Fibroblast of upper back skin (primary cell): ENCODE results near the gene CCR3.
"Not testable (repeated sequence)": the region's sequence is repeated elsewhere in the genome, so short reads cannot be mapped to it uniquely, and the experiment has no call there.

Source experiments
- DNase-seq: peaks from one replicate; pipeline ENCODE4 v3.0.0-alpha.2; 2013

The CCR3 gene

DNA sequence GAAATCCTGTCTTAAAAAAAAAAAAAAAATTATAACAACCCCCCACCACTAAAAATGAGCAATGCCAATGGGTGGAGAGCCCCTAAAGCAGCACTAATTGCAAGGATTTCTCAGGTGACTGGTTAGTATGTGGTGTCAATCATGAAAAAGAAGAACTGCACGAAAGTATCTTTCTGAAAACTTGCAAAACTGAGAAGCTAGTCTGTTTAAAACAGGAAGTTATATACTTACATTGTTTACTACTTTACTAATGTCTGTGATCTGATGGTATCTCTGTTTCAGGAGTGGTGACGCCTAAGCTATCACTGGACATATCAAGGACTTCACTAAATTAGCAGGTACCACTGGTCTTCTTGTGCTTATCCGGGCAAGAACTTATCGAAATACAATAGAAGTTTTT, at the start of gene CCR3:
Gene CCR3 (plus strand): TSS at position 341 of the 400 bp plus-strand sequence. CDS start 22,699 bp downstream, outside the sequence.
- no peak for DNase-seq

DNA sequence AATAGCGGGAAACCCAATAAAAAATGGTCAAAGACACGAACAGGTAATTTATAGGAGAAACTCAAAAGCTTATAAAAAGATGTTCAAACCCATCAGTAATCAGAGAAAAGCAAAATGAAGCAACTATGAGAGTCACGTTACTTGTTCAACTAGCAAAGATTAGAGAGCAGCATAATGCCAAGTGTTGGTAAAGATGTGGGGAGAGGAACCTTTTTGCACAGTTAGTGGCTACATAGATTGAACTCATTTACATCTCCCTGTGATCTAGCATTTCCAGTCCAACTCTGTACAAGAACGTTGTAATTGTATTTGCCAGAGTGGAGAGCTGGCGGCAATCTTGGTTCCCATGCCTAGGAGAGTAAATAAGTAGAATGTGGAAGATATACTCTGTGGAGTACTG, 49.3 kb upstream of the CCR3 start:
- DNase-seq = no peak

DNA sequence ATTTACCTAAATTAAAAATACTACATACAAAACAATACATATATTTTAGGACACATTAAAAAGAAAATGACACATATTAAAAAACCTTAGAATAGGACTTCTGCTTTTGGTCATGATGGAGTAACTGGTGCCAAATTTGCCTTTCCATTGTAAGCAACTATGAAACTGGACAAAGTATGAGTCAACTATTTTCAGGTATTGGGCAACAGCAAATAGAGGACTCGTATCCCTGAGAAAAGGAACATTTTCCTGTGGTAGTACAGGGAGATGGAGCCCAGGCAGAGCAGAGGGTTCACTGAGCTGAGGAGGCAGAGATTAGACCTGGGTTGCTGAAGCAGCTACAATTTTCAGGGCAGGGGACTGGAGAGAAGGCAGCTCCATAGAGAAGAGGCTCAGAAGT, 48.8 kb upstream of the CCR3 start:
- no peak for DNase-seq

DNA sequence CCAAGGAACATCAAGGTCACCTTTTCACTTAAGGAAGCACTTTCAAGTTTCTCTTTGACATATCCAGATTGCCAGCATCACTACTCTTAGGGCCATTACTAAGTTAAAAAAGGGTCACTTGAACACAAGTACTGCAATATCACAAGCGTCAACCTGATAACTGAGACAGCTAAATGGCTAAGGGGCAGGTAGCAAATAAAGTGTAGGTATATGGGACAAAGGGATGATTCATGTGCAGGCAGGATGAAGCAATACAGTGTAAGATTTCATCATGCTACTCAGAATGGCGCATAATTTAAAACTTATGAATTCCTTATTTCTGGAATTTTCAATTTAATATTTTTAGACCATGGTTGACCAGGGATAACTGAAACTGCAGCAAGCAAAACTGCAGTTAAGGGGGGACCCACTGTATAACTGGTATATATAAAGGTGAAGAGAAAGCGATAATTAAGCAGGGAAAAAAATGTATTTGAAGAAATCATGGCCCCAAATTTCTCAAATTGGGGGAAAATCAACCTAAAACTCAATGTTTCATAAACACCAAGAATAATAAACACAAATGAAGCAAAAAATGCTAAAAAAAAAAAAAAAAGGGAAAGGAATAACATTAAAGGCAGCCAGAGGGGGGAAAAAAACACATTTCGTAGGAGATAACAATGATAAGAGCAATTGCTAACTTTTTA, 47.2 kb upstream of the CCR3 start:
- DNase-seq = no peak

DNA sequence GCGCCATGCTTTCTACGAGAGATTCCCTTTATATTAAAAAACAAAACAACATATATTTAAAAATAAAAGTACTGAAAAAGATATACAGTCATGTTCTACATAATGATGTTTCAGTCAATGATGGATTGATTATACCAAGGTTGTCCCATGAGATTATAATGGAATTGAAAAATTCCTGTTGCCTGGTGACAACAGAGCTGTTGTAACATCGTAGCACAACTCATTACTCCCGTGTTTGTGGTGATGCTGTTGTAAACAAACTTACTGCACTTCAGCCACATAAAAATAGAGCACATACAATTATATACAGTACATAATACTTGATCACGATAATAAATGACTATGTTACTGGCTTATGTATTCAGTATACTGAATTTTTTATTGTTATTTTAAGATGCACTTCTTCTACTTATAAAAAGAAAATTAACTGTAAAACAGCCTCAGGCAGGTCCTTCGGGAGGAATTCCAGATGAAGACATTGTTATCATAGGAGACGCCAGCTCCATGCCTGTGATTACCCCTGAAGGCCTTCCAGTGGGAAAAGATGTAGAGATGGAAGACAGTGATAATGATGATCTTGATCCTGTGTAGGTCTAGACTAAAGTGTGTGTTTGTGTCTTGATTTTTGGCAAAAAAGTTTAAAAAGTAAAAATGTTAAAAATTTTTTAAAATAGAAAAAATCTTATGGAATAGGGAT, 45.9 kb upstream of the CCR3 start:
- no peak for DNase-seq

DNA sequence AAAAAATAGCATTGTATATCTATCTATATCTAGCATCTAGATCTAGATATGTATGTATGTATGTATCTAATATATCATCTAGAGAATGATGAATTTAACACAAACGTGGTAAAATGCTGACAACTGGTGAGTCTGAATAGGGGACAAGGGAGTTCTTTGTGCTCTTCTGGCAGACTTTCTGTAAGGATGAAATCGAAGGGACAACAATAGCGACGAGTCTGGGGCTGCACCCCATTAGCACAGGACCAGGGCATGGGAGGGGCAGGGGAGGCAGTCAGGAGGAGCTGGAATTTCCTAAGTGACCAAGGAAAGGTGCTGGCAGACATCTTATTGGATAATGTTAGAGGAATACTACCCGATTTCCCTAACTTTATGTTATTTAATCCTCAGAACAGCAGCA, 42.0 kb upstream of the CCR3 start:
- DNase-seq = no peak

DNA sequence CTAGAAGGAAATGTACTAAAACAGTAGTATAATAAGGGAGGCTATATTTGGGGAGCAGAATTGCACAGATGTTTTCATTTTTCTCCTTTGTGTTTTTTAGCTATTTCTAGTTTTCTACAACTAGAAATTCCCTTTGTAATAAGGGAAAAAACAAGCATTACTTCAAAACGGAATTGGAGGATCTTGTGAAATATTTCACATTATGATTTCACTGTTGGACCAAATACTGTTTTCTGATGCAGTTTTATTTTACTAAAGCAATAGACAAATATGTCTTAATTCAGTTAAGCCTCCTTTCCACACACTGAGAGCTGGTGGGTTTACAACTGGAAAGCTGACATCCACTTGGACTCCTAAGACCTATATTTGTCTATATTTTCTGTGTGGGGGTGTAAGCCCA, 41.5 kb upstream of the CCR3 start:
- no peak for DNase-seq

DNA sequence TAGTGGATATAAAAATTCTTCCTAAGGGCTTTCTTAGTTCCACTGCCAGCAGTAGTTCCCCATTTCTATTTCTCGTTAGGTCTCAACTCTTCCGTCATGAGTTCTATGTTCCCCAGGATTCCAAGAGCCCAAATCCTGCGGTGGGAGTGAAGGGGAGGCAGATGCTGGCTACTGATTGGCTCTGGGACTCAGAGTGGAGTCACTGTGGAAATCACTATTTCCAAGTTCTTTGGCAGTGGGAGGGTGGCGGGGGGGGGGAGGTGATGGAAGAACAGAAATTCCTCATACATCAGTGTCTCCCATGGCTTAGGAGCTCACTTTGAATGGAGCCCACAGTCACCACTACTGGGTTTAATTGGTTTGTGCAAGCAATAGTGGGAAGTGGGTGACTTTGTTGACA, 39.7 kb upstream of the CCR3 start:
- DNase-seq = no peak

DNA sequence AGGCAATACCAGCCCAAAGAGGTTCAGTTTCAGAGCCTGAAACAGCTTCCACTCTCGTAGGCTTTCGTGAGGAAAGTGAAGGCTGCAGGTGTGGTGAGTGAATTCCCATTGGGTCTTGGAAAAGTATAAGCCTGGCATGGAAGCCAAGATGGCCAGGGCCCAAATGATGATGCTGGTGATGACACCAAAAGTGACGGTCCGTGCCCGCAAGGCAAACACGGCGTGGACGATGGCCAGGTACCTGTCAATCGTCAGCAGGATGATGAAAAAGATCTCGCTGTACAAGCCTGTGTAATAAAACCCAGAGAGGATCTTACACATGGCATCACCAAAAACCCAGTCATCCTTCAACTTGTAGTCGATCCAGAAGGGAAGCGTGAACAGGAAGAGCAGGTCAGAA, 38.6 kb upstream of the CCR3 start:
- DNase-seq = no peak

DNA sequence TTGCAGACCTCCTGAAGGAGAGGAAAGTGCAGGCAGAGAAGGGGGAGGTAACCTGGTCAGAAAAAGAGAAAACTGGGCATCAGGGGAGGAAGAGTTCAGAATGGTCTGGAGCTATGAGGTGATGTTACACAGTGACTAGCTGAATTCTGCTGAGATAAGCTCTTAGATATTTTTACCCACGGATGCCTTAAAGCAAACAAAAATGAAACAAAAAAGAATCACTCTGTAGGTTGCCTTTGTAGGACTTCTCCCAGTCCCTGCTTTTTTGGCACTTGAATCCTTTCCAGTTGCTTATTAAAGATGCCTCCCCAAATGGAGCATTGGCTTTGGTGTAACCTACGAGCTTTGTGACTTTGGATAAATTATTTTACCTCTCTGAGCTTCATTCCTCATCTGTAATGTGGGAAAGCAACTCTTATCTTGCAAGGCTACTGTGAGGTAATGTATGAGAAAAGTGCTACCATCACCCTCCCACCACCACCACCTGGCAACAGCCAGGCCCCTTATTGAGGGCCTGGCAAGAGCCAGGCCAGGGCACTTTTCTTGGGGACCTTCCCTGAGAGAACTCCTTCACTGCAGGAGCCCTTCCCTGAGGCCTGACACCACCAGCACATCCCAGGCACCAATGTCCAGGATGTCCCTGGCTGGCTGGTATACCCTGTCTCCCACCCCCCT, 36.8 kb upstream of the CCR3 start:
- no peak for DNase-seq

DNA sequence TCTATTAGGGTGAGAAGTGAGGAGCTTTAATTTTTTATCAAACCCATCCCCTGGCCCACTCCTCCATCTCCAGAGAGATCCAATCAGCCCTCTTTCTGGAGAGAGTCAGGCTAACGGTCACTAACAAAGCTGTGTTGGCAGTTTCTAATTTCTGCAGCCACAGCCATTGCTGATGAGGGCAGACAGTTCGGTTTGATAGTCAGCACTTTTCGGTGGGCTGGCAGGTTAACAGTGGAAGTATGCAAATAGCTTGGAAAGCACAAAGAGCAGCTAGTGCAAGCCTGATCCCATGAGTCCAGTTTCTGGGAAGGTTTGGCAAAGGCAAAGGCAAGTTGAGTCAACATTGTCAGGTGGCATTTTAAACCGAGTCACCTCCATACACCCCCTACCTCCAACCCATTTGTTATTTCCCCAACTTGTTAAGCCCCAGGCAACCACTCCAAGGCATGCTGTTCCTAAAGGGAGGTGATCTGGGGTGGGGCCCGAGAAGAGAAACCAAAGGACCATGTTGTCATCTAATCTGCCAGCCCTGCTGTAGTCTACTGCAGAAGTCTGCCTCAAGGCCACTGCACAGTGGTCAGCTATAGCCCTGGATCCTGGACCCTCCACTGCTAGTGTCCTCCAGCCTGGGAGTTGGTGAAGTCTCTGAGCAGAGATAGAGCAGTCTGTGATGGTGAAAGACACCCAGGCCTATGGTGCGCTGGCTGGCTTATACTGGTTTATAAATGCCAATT, 35.8 kb upstream of the CCR3 start:
- DNase-seq = no peak

DNA sequence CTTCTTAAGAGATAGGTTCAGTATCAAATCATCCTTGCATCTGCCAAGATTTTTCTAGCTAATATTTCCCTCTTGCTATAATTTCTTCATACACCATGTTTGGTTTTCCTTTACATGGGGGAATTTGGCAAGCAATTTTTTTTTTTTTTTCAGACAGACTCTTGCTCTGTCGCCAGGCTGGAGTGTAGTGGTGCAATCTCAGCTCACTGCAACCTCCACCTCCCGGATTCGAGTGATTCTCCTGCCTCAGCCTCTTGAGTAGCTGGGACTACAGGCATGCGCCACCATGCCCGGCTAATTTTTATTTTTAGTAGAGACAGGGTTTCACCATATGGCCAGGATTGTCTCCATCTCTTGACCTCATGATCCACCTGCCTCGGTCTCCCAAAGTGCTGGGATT, 34.7 kb upstream of the CCR3 start:
- DNase-seq = not testable (repeated sequence)

DNA sequence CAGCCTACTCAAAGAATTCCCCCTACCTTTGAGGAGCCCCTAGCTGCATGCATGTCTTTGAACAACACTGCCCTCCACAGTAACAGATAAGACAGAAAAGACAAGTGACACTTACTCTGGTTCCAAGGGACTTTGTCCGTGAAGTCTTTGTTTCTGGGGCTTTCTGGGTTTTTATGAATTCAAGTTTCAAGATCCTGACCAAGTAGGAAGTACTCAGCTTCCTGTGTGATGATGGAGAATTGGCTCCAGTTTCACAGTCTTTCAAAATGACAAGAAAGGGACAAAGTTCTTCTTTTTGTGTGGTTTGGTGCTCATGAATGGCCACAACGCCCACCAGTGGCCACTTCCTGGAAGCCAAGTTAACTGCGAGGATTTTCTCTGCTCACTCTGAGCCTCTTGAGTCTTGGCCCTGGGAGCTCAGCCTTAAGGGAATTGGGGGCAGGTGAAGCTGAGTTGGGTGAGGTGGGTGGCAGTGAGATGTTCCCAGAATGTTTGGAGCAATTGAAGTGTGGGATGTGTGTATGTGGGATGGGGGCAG, 34.0 kb upstream of the CCR3 start, which contains the start of gene CCR1:
Gene CCR1 (minus strand): TSS at position 147 of the 538 bp plus-strand sequence. CDS start 4,000 bp downstream, outside the sequence.
- peak; percentile 8 for DNase-seq

DNA sequence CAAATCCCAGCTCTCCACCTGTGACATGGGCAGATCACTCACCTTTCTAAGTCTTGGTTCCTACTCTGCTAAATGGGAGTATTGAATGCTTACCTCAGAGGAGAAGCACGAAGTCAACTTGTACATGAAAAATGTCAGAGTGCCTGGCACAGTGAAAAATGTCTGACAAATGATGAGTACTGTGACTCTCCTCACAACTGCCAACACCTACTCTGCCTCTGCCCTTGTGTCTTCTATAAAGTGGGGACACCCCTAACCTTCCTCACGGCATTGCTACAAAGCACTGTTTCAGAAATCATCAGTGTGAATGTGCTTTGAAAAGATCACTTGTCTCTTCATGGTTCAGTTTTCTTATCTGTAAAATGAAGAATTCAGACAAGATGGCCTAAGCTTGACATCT, 33.2 kb upstream of the CCR3 start:
- no peak for DNase-seq

DNA sequence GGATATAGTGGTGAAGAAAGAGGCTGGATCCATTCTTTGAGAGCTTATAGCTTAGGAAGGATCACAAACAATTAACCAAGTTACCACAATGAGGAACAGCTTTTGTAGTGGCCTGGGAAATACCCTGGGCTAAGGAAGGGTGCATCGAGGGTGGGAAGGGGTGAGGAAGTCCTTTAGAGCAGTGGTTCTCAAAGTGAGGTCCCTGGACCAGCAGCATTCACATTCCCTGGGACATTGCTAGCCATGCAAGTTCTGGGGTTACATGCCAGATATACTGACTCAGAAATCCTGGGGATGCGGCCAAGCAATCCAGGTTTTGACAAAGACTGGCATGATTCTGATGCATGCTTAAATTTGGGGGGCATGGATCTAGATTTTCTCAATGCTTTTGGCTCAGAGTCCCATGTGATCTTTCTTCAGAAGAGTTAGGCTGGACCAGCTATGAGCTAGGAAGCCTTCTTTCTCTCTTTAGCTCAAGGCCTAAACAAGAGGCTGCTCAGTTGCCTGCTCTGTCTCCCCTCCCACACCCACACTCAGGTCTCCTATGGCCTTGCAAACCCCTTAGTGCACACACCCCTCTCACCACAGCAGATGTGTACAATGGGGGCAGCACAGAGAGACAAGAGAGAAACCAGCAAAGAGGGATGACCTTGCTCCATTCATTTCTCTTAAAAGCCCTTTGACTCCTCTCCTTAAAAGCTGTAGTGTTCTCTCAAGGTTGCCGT, 32.4 kb upstream of the CCR3 start:
- DNase-seq = no peak

DNA sequence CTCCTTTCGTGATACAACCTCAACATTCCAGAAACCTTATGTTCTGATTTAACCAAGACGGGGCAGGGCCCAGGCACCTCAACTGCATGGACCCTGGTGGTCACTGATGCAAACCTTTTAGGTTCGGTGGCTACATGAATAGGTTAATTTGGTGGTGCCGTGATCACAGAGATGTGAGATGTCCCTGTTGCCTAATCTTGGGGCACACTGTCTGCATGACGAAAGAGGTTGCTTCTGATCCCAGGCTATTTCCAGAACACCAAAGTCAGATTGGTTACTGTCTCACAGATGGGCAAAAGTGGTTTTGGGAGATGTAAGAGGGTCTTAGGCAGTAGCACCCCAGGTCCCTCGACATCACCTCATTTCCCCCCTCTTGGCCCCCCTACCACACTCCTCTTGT, 30.2 kb upstream of the CCR3 start:
- DNase-seq = no peak

DNA sequence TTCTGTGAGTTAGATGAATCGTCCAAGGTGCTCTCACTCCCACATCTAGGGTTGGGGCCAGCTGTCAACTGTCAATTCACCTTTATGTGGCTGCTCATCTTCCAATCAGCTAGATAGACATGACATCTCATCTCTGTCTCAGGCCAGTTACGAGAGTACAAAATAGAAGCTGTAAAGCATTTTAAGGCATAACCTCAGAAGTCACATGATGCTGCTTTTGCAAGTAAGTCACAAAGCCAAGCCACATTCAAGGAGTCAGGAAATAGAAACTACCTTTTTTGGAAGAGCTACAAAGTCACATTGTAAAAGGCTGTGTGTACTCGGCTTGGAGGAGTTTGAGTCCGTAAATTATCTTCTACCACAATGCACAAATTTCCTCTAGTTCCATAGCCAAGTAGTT, 29.1 kb upstream of the CCR3 start:
- DNase-seq = no peak

DNA sequence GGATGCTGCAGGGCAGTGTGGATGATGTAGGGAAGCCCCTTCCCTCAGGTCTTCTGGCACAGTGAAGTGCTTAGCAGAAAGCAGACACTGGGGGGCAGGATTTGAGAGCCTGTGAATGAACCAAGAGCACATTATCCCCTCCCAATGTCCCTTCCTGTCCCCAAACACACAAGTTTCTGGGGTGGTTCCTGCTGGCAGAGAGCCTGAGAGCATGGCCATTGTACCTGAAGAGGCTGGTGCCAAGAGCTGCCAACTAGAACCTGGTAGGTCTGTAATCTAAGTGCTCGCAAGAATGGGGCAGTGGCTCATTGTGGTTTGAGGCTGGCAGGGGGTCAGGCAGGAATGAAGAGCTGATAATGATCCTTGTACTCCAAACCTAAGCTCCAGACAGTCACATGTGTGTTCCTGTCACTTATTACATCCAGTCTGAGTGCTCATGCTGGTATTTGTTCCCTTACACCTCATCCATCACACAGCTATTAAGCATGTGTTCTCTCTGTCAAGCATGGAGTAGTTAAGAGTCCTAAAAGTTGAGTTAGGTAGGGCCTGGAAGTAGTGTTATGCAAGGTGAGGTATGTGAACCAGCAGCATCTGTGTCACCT, 27.4 kb upstream of the CCR3 start:
- no peak for DNase-seq

DNA sequence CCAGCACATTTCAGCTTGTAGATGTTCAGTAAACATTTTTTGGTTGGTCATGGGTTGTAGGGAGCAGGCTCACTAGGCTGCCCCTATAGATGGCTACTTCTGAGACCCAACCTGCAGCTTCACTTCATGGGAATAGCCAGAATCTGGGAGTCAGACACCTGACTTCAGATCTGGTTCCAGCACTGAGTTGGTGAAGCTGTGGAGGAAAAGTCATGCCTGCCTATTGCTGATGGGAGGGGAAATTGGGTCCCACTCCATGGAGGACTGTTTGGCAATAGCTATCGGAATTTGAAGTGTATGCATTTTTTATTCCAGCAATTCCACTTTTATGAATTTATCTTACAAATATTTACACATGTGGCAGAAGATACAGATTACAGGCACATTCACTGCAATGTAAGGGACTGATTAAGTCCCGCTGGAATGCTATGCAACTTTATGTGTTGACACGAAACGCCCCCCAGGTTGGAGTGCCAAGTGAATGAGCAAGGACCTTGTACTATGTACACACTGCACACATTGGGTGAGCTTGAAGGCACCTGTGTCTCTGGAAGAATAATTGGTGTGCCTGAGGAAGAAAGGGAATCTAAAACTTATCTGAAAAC, 26.3 kb upstream of the CCR3 start:
- DNase-seq = peak; percentile 13

DNA sequence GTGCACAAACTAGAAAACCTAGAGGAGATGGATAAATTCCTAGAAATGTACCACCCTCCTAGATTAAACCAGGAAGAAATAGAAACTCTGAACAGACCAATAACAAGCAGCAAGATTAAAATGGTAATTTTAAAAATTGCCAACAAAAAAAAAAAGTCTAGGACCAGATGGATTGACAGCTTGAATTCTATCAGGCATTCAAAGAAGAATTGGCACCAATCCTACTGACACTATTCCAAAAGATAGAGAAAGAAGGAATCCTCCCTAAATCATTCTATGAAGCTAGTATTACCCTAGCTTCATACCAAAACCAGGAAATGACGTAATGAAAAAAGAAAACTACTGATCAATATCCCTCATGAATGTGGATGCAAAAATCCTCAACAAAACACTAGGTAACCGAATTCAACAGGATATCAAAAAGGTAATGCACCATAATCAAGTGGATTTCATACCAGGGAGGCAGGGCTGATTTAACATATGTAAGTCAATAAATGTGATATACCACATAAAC, 24.0 kb upstream of the CCR3 start:
- DNase-seq = no peak

DNA sequence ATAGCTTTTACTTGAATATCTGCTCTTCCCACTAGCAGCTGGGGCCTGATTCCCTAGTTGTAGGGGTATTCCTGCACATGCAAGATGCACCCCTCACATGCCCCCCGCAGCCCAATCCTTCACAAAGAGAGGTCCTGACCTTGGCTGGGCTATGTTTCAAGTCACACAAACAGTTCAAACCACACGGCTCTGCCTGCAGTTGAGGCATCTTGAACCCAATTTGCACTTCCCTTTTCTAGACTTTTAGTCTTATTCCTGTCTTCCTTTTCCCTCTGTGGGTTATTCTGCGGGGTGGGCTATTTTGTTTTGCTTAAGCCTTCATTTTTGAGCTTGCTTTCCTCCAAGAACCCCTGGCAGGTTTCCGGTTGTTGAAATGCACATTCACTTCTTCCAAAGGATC, 20.9 kb upstream of the CCR3 start:
- DNase-seq = no peak
